ENCODE data around the gene SPIC.

Gene SPIC

GRCh38 chr12:101488469-101488868 is 13.3 kb downstream of the SPIC start:
- DNase-seq (no peak), ATAC-seq (no peak)
- Mint-ChIP-seq H3K36me3 (ENCODE audit: low read depth) (no peaks in the 10 kb centered on the region), H3K27ac (no peak overlapping the region), H3K27me3 (peaks cover 9% of the 10 kb centered on the region), H3K9me3 (peaks cover 8% of the 10 kb centered on the region), H3K4me3 (no peak overlapping the region), H3K4me1 (no peaks in the 10 kb centered on the region)

- Mint-ChIP-seq H3K9me3 (peaks cover 8% of the 10 kb centered on the region), H3K27ac (no peak overlapping the region), H3K4me3 (no peak overlapping the region), H3K4me1 (no peaks in the 10 kb centered on the region), H3K36me3 (ENCODE audit: low read depth) (no peaks in the 10 kb centered on the region), H3K27me3 (peaks cover 9% of the 10 kb centered on the region)
- DNase-seq = peak; percentile 3
- peak; percentile 59 for ATAC-seq
These were observed 15.3 kb downstream of the SPIC start for GRCh38 chr12:101490286-101490920.

DNA sequence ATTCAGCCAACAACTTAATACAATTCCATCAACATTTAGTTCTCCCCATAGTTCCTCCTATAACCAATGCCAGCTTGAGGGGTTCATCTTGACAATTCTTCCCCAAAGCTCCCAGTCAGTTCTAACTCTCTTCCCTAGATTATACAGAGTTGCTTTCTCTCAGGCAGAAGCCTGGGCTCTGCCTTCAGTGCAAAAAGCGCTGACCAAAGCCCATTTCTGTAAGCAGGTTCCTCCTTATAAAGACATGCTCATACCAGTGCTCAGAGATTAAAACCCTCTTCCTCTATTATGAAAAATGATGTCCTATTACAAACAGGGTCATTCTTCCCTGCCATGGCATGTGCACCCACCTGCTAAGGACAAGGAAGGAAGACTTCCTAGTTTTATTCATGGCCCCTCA is 16.2 kb downstream of the SPIC start:
- H3K9me3 Mint-ChIP-seq = peaks cover 8% of the 10 kb centered on the region
- no peak for DNase-seq
- H3K27ac Mint-ChIP-seq = no peak overlapping the region

GRCh38 chr12:101493556-101493955 is 18.4 kb downstream of the SPIC start:
- no peaks in the 10 kb centered on the region for H3K36me3 Mint-ChIP-seq (ENCODE audit: low read depth)

More for the DNA sequence above, 16.2 kb downstream of the SPIC start:
- no peaks in the 10 kb centered on the region for H3K4me1 Mint-ChIP-seq
- peaks cover 9% of the 10 kb centered on the region for H3K27me3 Mint-ChIP-seq
- H3K36me3 Mint-ChIP-seq (ENCODE audit: low read depth) = no peaks in the 10 kb centered on the region
- no peak overlapping the region for H3K4me3 Mint-ChIP-seq
- no peak for ATAC-seq

GRCh38 chr12:101498252-101498651 is 23.1 kb downstream of the SPIC start:
- DNase-seq (no peak), ATAC-seq (no peak)
- Mint-ChIP-seq H3K27me3 (peaks cover 5% of the 10 kb centered on the region), H3K36me3 (ENCODE audit: low read depth) (no peaks in the 10 kb centered on the region), H3K27ac (no peak overlapping the region), H3K4me3 (no peak overlapping the region), H3K4me1 (no peaks in the 10 kb centered on the region), H3K9me3 (no peaks in the 10 kb centered on the region)

More at GRCh38 chr12:101493556-101493955, 18.4 kb downstream of the SPIC start:
- DNase-seq = no peak
- H3K4me1 Mint-ChIP-seq = no peaks in the 10 kb centered on the region
- no peak overlapping the region for H3K27ac Mint-ChIP-seq
- H3K4me3 Mint-ChIP-seq = no peak overlapping the region
- H3K27me3 Mint-ChIP-seq = peaks cover 10% of the 10 kb centered on the region
- H3K9me3 Mint-ChIP-seq = peaks cover 8% of the 10 kb centered on the region
- no peak for ATAC-seq

DNA sequence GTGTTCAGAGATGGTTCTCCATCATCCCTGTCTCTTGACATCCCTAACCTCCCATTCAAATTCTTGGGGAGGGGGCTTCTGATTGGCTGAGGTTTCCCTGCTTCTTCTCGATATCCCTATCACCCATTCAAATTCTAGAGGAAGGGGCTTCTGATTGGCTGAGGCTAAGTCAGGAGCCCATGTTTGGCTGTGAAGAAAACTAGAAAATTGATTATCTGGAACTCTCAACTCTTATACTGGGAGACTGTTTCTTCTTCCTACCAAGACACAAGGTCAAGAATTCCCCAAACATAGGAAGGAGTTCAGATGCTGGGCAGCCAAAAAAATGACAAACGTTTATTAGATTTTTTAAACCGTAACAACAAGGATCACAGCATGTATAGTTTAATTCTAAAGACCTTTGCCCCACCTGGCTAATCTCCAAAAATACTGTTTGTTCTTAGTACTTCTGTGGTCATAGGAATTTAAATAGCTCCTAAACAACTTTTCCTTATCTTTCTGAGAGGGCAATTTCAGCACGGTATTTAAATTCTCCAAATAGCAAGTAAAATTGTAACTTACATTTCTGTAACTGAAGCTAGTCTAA is 26.4 kb downstream of the SPIC start:
- Mint-ChIP-seq H3K9me3 (no peaks in the 10 kb centered on the region), H3K36me3 (ENCODE audit: low read depth) (no peaks in the 10 kb centered on the region), H3K27me3 (peaks cover 11% of the 10 kb centered on the region), H3K27ac (no peak overlapping the region), H3K4me3 (no peak overlapping the region), H3K4me1 (no peaks in the 10 kb centered on the region)
- ATAC-seq (no peak), DNase-seq (no peak)

DNA sequence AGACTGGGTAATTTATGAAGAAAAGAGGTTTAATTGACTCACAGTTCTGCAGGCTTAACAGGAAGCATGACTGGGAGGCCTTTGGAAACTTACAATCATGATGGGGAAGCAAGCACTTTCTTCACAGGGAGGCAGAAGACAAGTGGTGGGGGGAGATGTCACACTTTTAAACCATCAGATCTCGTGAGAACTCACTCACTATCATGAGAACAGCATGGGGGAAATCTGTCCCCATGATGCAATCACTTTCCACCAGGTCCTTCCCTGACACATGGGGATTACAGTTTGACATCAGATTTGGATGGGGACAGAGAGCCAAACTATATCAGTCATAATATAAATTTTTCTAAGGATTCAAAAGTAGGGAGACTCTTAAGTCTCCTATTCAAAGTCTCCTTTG is 46.0 kb downstream of the SPIC start:
- H3K27ac Mint-ChIP-seq = no peak overlapping the region
- peak; percentile 46 for ATAC-seq
- H3K4me3 Mint-ChIP-seq = no peak overlapping the region
- peaks cover 2% of the 10 kb centered on the region for H3K36me3 Mint-ChIP-seq (ENCODE audit: low read depth)
- H3K27me3 Mint-ChIP-seq = peaks cover 18% of the 10 kb centered on the region
- DNase-seq = no peak
- H3K9me3 Mint-ChIP-seq = no peaks in the 10 kb centered on the region
- H3K4me1 Mint-ChIP-seq = peaks cover 10% of the 10 kb centered on the region

GRCh38 chr12:101527682-101528081 is 52.5 kb downstream of the SPIC start:
- Mint-ChIP-seq H3K9me3 (no peaks in the 10 kb centered on the region), H3K4me3 (no peak overlapping the region), H3K4me1 (no peaks in the 10 kb centered on the region), H3K36me3 (ENCODE audit: low read depth) (no peaks in the 10 kb centered on the region), H3K27me3 (peaks cover 15% of the 10 kb centered on the region), H3K27ac (no peak overlapping the region)
- DNase-seq = no peak
- ATAC-seq = no peak

GRCh38 chr12:101536069-101536674 is 61.0 kb downstream of the SPIC start:
- no peaks in the 10 kb centered on the region for H3K4me1 Mint-ChIP-seq
- DNase-seq (no peak), ATAC-seq (no peak)
- no peak overlapping the region for H3K4me3 Mint-ChIP-seq
- H3K9me3 Mint-ChIP-seq = no peaks in the 10 kb centered on the region
- no peak overlapping the region for H3K27ac Mint-ChIP-seq
- H3K27me3 Mint-ChIP-seq = peaks cover 17% of the 10 kb centered on the region
- no peaks in the 10 kb centered on the region for H3K36me3 Mint-ChIP-seq (ENCODE audit: low read depth)
